GM19351 (cell line): ENCODE measurements around the gene FGR.

Experiments
- ATAC-seq: cut with Tn5 transposase; IDR thresholded peaks from one replicate; pipeline ENCODE4 v1.9.1; 2021; ENCODE audit warnings: mild to moderate bottlenecking, moderate library complexity; ENCODE audit not compliant: unreplicated experiment

The FGR gene

DNA sequence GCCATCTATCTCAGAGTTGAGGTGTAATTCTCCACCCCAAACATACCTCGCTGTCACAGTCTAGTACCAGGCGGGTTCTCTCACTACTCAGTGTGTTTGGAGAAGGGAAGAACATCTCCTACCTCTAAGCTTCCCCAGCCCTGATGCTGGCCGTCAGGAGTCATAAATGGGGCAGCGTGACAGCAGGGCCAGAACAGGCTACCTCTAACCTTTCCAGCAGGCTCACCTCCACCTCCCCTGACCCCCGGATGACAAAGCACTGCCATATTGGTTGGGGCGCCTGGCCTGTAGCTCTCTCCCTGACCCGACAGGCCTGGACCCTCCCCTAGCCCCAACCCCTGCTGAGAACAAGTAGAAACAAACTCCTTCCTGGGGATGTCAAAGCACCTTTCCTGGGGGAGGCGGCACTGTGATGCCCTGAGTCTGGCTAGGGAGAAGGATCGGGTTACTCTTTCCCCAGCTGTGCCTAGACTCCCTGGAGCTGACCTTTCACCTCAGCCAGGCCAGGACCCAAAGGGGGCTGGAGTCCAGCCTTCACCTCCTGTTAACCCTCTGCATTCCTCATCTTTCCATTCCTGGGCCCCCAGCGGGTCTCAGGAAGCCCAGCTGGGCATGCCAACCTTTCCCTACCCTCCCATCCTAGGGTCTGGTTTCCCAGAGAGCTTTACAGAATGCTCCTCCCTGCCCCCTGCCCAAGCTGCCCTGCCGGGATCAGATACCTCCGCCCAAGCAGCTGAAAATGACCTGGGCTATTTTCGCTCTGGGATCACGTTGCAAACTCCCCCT, 65.3 kb downstream of the FGR start:
- ATAC-seq = no peak

DNA sequence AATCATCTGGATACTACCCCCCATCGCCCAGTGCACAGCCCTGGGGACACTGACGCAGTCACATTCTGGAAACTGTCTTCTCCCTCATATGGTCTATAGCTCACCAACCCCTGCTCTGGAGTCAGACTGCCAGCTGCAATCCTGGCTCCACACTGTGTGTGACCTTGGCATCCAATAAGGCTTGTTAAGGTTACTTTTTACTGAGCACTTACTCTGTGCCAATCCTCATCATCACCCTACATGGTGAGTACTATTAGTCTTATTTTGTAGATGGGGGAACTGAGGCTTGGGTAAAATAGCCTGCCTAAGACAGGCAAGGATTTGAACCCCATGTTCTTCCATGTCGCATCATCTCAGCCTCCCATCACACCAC, 65.9 kb downstream of the FGR start:
- no peak for ATAC-seq

GRCh38 chr1:27568300-27569087, 66.5 kb downstream of the FGR start:
- ATAC-seq = peak; percentile 88

DNA sequence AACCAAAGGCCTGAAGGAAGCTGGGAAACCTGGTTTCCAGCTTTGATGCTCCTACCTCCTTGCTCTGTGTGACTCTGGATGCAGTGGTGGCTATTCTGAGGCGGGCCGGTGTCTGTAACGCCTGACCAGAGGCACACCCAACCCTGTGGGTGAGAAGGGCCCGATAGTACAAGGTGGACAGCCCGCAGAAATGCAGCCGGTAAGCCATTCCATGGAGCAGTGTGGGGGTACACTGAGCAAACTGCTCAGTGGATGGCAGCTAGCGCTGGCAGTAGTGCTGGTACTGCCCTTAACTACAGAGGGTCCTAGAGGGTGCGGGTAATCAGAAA, 67.0 kb downstream of the FGR start:
- no peak for ATAC-seq

DNA sequence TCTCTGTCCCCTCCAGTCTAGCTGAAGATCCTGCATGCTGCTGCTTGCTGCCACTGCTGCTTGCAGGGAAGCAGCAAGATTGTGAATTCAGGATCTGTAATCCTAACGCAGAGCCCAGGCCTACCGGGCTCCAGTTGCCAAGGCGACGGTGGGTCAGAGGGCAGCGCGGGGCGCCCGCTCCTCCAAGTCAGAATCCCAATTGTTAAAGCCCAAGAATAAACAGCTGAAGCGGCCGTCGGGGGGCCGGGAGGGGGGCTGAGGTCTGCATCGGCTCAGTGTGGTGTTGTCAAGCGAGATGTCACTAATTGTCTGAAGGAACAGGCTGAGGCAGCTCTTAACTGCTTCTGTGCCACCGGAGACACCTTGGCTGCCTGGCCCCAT, 67.8 kb downstream of the FGR start:
- ATAC-seq = no peak

DNA sequence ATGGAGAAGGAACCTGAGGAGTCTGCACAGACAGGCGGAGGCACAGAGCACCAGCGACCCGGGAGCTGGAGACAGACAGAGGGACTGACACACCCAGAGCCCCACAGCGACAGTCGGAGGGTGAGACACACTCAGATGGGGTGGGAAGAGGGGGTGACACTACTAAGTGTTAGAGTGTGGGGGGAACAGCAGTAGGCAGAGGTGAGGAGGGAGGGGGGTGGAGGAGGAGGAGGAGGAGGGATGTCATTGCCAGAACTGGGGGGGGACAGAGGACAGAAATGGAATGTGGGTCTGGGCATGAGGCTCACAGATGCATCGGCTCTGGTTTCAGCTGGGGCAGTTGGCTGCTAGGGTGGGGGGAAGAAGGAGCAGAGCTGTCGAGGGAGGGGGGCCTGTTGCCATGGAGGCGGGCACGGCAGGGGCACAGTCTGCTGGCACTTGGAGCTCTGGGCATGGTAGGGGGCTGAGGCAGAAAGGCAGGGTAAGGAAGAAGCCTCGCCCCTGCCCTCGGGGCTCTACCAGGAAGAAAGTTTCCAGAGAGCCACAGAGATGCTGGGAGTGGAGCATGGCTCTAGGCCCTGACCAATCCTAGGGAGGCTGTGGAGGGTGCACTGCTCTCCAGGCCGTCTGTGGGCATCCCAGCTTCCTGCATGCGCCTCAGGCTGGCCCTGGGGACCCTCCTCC, 68.4 kb downstream of the FGR start:
- no peak for ATAC-seq

- no peak for ATAC-seq
Measured at GRCh38 chr1:27564710-27565649, 70.0 kb downstream of the FGR start.

- ATAC-seq = no peak
Measured at GRCh38 chr1:27563591-27564471, 71.2 kb downstream of the FGR start.

DNA sequence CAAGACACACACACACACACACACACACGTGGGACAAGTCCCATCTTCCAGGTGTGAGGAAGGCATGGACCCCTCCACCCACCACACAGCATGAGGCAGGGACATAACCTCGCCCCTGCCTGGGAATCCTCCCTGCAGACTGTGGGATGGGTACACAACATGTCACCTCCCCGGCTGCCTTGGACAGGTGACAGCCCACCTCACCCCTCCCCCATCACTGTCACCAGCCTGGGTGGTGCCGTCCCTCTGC, 71.7 kb downstream of the FGR start:
- ATAC-seq = no peak

DNA sequence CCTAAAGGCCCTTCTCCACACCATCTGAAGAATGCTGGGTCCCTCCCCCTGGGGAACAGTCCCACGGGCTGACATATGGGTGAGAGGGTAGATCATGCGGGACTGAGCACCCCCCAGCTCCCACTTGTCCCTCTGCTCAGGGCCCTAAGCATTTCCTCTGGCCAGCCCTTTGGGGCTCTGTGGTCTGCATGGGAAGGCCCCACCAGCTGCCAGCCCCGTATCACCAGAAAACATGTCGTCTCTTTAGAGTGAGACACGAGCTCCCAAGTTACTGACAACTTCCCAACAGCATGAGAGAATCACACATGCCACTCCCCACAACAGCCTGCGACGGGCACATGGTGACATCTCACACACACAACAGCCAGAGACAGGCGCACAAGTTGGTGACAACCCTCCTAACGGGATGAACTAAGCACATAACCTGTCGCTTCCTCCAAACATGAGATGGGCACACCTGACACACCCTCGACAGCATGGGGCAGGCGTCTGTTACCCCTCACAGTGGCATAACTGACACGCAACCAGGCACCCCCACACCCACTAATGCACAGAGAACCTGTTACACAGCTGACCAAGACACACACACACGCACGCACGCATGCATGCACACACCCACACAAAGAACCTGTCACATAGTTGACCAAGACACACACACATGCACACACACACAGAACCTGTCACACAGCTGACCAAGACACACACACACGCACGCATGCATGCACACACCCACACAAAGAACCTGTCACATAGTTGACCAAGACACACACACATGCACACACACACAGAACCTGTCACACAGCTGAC, 72.2 kb downstream of the FGR start:
- ATAC-seq = no peak
